GM18520 (cell line): ENCODE data around the gene ACOT4.
"Not testable (repeated sequence)": the region's sequence is repeated elsewhere in the genome, so short reads cannot be mapped to it uniquely, and the experiment has no call there.

Experiments
- ATAC-seq: cut with Tn5 transposase; IDR thresholded peaks from one replicate; pipeline ENCODE4 v1.9.1; 2021; ENCODE audit not compliant: unreplicated experiment

Gene ACOT4

DNA sequence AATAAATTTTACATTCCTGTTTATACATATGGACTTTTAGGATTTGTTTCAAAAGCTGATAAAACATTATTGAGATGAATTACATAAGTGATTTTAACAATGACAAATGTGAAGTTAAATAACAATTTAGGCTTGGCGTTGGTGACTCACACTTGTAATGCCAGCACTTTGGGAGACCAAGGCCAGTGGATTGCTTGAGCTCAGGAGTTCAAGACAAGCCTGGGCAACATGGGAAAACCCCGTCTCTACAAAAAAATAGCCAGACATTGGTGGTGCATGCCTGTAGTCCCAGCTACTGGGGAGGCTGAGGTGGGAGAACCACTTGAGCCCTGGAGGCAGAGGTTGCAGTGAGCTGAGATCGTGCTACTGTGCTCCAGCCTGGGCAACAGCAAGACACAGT is 15.3 kb upstream of the ACOT4 start:
- ATAC-seq, result no peak

DNA sequence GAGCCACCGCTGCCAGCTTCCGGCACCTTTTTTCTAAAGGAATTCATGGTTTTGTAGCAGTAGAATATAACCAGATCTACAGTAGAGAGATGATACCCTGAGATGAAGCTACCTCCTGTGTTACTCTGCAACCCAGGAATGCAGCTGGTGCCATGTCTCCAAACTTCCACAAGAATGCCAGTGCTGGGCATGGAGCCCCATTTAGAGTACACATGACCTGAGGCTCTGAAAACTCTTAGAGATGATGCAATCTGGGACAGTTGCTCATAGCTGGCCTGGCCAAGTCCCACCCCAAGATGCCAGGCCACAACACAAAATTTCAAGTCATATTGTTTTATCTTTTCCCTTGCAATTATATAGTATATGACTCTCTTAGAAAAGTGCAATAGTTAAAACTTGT is 14.5 kb upstream of the ACOT4 start:
- not testable (repeated sequence) for ATAC-seq

DNA sequence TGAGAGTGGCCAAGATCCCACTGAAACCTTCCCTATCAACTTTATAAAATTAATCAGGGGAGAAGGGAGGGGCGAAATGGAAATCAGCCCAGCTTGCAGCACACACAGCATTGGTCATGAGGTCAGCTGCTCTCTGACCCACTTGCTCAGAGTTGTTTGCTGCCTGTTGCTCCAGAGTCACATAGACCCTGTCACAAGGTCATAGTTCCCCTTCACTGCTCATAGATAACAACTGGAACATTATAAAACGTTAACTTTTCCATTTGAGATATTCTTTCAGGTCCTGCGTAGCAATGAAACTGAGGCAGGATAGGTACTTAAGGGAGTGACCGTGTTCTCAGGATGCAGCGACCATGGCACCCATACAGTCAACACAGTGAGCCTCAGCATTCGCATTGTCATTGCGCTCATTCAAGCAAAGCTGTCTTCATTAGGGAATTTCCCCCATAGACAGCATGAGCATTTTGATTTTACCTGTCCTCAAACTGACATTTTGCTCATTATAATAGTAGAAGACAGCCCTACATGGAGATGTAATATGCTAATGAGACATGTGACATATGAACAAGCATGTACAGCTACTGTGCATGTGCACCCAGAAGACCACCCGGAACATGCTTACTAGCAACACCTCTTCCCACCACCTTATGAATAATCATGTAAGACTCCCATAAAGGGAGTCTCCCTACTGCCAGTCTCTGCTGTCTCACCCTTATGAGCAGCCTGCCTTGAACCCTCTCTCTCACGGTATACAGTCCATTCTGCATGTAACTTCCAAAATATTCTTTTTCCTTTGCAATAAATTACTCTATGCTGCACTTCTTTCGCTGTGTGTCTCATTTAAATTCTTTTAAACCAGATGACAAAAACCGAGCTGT is 9.3 kb upstream of the ACOT4 start:
- ATAC-seq, result not testable (repeated sequence)

DNA sequence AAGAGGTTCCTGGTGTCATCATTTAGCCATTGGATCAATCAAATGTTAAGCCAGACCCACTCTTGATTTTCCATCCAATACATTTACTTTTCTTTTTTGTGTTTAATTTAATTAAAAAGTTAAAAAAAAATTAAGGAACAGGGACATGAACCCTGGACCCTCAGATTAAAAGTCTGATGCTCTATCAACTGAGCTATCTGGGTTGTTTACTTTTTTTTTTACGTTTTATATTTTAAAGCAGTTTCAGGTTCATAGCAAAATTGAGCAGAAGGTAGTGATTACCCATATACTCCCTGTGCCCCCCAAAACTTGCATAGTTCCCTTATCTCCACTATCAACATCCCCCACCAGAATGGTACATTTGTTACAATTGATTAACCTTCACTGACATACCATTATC is 3.0 kb upstream of the ACOT4 start:
- no peak for ATAC-seq

DNA sequence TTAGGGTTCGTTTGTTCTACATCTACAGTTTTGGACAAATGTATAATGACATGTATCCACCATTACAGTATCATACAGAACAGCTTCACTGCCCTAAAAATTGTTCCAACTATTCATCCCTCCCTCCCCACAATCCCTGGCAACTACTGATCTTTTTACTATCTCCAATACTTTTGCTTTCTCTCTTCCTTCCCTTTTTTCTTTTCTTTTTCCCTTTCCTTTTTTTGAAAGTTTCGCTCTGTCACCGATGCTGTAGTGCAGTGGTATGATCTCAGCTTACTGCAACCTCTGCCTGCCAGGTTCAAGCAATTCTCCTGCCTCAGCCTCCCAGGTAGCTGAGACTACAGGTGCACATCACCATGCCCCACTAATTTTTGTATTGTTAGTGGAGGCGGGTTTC is 2.6 kb upstream of the ACOT4 start:
- no peak for ATAC-seq

DNA sequence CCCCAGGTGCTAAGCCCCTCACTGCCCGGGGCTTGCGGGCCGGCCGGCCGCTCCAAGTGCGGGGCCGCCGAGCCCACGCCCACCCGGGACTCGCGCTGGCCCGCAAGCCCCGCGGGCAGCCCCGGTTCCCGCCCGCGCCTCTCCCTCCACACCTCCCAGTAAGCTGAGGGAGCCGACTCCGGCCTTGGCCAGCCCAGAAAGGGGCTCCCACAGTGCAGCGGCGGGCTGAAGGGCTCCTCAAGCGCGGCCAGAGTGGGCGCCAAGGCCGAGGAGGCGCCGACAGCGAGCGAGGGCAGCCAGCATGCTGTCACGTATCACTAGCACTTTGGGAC is 1.0 kb upstream of the ACOT4 start:
- ATAC-seq, result not testable (repeated sequence)

DNA sequence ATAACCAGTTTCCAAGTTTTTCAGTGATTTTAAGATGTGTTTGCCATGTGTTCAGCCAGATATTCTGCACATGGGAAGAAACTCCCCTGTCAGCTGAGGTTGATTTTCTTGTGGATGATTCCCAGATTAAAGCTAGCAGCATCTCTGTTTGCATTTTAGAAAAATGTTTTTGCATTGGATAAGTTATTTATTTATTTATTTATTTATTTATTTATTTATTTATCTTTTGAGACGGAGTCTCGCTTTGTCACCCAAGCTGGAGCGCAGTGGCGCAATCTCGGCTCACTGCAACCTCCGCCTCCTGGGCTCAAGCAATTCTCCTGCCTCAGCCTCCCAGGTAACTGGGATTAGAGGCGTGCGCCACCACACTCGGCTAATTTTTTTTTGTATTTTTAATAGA is 2.8 kb downstream of the ACOT4 start:
- ATAC-seq, result no peak

DNA sequence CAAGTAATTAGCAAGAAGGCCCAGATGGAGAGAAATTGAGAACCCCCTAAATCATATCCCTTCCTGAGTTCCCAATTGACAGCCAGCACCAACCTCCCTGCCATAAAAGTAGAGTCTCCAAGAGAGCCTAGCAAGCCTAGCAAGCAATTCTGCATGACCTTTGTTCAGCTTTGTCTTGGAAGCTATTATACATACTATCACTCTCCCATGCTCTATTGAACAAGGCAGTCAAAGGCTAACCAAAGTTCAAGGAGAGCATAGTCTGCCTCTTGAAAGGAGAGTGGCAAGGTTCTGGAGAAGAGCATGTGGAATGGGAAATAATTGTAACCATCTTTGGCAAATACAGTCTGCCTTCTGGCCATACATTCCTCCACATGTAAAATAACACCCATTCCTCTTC is 7.8 kb downstream of the ACOT4 start:
- ATAC-seq, result no peak

DNA sequence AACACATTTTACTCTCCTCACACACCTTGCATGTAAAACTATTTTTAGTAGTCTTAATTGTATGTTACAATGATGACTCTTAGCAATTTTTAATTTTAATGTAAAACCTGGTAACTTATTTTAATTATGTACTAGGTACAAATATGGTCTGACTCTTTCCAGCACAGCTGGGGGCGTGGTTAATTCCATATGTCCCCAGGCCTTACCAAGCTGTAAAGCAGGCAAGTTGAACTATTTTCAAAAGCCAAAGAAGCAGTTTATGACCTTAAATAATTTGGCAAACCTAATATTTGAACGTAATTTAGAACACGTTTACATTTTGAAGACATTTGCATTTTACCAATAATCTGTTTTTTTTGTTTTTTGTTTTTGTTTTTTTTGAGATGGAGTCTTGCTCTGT is 11.3 kb downstream of the ACOT4 start:
- ATAC-seq, result no peak

DNA sequence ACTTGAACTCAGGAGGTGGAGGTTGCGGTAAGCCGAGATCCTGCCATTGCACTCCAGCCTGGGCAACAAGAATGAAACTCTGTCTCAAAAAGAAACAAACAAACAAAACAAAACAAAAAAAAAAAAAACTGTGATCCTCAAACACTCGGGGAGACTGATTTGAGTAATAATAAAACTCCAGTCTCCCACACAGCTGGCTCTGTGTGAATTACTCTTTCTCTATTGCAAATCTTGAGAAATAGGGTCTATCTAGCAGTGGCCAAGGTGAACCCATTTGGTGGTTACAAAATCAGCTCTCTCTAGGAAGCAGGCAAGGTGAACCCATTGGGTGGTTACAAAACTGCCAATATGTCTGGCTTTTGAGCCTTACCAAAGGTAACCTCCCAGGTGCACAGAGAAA is 14.6 kb downstream of the ACOT4 start:
- ATAC-seq, result no peak

DNA sequence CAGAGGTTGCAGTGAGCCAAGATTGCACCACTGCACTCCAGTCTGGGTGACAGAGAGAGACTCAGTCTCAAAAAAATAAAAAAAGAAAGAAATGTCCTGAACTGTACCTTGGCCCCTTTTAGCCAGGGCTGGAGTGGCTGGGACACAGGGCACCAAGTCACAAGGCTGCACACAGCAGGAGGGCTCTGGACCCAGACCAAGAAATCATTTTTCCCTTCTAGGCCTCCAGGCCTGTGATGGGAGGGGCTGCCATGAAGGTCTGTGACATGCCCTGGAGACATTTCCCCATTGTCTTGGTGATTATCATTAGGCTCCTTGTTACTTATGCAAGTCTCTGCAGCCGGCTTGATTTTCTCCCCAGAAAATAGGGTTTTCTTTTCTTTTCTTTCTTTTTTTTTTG is 15.6 kb downstream of the ACOT4 start:
- ATAC-seq, result no peak

DNA sequence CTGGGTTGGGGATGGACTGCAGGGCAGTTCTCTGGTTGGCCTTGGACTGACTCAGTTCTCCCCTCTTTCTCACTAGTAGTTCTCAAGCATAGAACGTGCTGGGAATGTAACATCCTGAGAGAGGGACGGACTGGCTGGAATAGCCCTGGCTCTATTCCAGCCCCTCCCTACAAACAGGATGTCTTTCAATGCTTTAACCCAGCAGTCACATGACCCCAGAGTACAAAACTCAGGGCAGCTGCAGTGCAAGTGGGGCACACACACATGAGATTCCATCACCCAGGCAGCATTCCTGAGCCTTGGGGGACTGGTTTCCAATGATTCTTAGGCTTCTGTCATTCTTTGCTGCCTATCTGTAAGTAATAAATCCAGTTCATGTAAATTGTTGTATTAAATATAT is 19.0 kb downstream of the ACOT4 start:
- ATAC-seq, result no peak

DNA sequence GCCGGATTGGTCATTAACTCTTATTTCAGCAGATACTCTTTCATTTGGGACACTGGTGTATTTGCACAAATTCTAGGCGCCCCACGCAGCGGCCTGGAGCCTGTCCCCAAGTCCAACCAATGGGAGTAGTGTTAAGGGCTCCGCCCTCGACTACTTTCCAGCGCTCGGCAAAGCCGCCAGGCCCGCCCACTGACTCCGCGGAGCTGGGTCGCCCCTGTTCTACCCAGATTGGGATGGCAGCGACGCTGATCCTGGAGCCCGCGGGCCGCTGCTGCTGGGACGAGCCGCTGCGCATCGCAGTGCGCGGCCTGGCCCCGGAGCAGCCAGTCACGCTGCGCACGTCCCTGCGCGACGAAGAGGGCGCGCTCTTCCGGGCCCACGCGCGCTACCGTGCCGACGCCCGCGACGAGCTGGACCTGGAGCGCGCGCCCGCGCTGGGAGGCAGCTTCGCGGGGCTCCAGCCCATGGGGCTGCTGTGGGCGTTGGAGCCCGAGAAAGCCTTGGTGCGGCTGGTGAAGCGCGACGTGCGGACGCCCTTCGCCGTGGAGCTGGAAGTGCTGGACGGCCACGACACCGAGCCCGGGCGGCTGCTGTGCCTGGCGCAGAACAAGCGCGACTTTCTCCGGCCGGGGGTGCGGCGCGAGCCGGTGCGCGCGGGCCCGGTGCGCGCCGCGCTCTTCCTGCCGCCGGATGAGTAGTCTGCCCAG is 20.8 kb downstream of the ACOT4 start, which contains the start of gene ACOT6:
Gene ACOT6, plus strand, starts transcription at position 179 of the 707 bp plus-strand sequence. Its CDS starts 55 bp downstream, at position 234.
- ATAC-seq, result peak; percentile 69

DNA sequence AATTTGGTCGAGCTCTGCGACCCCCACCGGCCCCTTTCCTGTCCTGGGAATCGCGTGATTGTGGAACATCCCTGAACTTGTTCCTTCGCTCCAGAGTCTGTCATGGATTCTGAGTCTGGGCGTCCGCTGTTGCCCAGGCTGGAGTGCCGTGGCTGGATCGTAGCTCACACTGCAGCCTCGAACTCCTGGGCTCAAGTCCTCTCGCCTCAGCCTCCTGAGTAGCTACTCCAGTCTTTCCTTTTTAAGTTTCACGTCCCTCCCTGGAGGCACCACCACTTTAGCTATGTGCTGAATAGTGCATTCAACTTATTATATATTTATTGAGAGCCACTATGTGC is 21.3 kb downstream of the ACOT4 start:
- ATAC-seq, result no peak

DNA sequence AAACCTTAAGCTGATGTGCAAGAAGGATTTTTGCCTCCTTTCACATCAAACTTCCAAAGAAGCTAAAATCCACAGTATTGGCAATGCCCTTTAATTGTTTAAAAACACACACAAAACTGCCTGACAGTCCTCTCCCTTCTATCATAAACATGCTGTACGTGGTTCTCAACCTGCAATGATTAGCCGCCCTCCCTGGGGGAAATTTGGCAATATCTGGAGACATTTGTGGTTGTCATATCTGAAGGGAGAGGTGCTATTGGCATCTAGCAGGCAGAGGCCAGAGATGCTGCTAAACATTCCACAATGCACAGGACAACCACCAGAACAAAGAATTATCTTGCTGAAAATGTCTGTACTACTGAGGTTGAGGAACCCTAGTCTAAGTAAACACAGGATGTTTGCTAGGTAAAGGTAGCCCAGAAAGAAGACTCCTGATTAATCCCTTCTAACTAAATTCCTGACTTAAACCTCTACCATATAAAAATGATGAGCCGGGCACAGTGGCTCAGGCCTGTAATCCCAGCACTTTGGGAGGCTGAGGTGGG is 21.8 kb downstream of the ACOT4 start:
- ATAC-seq, result no peak

DNA sequence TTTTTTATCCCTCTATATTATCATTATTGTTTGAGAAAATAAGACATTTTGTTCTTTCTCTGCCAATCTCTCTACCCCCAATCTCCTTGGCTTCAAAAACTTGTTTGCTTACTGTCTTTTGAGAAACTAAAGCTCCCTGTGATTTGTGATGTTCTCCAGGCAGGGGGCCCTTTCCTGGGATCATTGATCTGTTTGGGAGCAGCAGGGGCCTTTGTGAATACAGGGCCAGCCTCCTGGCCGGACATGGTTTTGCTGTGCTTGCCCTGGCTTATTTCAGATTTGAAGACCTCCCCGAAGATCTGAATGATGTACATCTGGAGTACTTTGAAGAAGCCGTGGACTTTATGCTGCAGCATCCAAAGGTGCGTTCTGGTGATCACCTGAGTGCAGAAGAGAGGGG is 25.2 kb downstream of the ACOT4 start:
- no peak for ATAC-seq

DNA sequence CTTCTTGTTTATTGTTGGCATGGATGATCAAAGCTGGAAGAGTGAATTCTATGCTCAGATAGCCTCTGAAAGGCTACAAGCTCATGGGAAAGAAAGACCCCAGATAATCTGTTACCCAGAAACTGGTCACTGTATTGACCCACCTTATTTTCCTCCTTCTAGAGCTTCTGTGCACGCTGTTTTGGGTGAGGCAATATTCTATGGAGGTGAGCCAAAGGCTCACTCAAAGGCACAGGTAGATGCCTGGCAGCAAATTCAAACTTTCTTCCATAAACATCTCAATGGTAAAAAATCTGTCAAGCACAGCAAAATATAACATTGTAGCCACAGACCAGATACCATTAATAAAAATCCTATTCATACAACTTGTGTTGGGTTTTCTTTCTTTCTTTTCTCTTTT is 27.9 kb downstream of the ACOT4 start:
- no peak for ATAC-seq

DNA sequence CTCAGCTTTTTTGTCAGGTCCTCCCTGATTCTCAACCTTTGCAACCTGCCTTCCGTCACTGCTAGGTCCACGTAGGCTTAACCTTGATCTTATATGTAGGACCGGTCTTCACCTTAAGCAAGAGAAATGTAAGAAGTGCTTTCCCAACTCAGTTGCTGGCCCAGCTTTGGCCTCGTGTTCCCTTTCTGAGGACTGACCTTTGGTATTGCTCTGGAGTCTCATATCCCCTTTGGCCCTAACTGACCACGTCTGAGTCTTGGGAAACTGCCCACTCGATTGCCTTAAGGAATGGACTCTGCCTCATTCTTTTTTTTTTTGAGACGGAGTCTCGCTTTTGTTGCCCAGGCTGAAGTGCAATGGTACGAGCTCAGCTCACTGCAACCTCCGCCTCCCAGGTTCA is 28.6 kb downstream of the ACOT4 start:
- ATAC-seq, result no peak

DNA sequence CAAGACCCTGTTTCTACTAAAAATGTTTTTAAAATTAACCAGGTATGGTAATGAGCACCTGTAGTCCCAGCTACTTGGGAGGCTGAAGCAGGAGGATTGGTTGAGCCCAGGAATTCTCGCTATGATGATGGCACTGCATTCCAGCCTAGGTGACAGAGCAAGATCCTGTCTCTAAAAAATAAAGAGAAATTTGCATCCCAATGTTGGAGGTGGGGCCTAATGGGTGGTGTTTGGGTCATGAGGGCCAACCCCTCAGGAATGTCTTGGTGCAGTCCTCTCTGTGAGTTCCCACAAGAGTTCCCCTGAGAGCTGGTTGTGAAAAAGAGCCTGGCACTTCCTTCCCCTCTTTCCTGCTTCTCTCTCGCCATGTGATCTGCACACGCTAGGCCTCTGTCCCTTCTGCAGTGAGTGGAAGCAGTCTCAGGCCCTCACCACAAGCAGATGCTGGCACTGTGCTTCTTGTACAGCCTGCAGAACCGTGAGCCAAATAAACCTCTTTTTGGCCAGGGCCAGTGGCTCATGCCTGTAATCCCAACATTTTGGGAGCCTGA is 31.9 kb downstream of the ACOT4 start:
- no peak for ATAC-seq

DNA sequence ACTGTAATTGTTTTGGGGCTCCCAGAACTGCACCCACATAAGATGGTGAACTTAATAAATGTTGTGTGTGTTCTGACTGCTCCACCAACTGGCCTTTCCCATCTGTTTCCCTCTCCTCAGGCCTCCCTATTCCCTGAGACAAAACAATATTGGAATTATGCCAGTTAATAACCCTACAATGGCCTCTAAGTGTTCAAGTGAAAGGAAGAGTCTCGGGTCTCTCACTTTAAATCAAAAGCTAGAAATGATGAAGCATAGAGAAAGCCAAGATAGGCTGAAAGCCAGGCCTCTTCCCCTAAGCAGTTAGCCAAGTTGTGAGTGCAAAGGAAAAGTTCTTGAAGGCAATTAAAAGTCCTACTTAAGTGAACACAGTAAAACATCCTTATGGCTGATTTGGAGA is 34.0 kb downstream of the ACOT4 start:
- no peak for ATAC-seq

DNA sequence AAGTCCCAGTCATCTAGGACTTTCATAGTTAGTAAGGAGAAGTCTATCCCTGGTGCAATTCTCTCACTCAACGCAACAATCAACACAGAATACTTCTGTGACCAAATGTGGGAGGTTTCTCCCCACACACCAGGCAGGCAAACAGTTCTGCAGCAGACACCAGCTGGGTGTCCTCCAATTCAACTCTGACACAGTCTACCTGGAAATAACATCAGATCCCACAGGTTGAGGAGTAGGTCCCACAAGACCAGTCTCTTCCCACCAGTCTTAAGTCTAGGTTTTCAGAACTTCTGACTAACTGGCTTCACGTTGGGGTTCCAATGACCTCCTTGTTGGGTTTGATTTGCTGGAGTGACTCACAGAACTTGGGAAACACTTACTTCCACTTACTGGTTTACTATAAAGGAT is 35.5 kb downstream of the ACOT4 start:
- no peak for ATAC-seq
